GM23338 (cell line): ENCODE results near the gene VWA5A.

Source experiments
- CREB1 ChIP-seq: fragments of 250-450 bp; sonication (Bioruptor Pico); IDR thresholded peaks from 2 replicates; pipeline ENCODE4 v1.5.0; 2020; ENCODE audit warnings: low read depth, mild to moderate bottlenecking, moderate library complexity
- CTCF ChIP-seq, 2 experiments: fragments of 200-600 bp in 1 of 2; sonication (generic) in 1 of 2; conservative IDR thresholded peaks; 2 replicates each; pipeline versions ENCODE4 v1.5.1 to v1.6.1; 2016 to 2017; ENCODE audit warnings: antibody characterized with exemption in 2 of 2, low read depth in 2 of 2, mild to moderate bottlenecking in 2 of 2, moderate library complexity in 1 of 2
- ETS1 ChIP-seq: IDR thresholded peaks from 2 replicates; pipeline ENCODE4 v1.6.1; 2016; ENCODE audit warnings: antibody characterized with exemption
- EZH2 ChIP-seq: fragments of 200-600 bp; sonication (generic); IDR thresholded peaks from one replicate; pipeline ENCODE4 v1.8.0; 2017; ENCODE audit warnings: antibody characterized with exemption, mild to moderate bottlenecking, low read depth; ENCODE audit not compliant: unreplicated experiment
- EZH2phosphoT487 ChIP-seq: fragments of 200-600 bp; sonication (generic); IDR thresholded peaks from one replicate; pipeline ENCODE4 v1.8.1; 2018; ENCODE audit warnings: antibody characterized with exemption; ENCODE audit not compliant: unreplicated experiment
- JUNB ChIP-seq: IDR thresholded peaks from one replicate; pipeline ENCODE4 v1.6.1; 2016; ENCODE audit warnings: antibody characterized with exemption; ENCODE audit not compliant: unreplicated experiment
- NANOG ChIP-seq: IDR thresholded peaks from 2 replicates; pipeline ENCODE4 v1.6.1; 2016; ENCODE audit warnings: antibody characterized with exemption, borderline replicate concordance
- POLR2AphosphoS5 ChIP-seq: IDR thresholded peaks from 2 replicates; pipeline ENCODE4 v1.6.1; 2016; ENCODE audit warnings: antibody characterized with exemption, low read depth
- REST ChIP-seq: IDR thresholded peaks from one replicate; pipeline ENCODE4 v1.6.1; 2018; ENCODE audit warnings: antibody characterized with exemption; ENCODE audit not compliant: unreplicated experiment
- STAT1 ChIP-seq: IDR thresholded peaks from one replicate; pipeline ENCODE4 v1.6.1; 2016; ENCODE audit warnings: antibody characterized with exemption; ENCODE audit not compliant: unreplicated experiment
- ZNF114 ChIP-seq: fragments of 250-450 bp; sonication (Bioruptor Pico); IDR thresholded peaks from 2 replicates; pipeline ENCODE4 v1.5.0; 2020; ENCODE audit warnings: mild to moderate bottlenecking, moderate library complexity
- ZNF331 ChIP-seq: fragments of 250-450 bp; sonication (Bioruptor Pico); IDR thresholded peaks from 2 replicates; pipeline ENCODE4 v1.5.0; 2020; ENCODE audit warnings: low read depth, mild to moderate bottlenecking, moderate library complexity
- ZNF462 ChIP-seq: fragments of 250-450 bp; sonication (Bioruptor Pico); IDR thresholded peaks from 2 replicates; pipeline ENCODE4 v1.5.0; 2020; ENCODE audit warnings: mild to moderate bottlenecking, moderate library complexity

- no peak for TF ChIP-seq REST
- peak in 1 of 2 experiments; percentile 51; a peak in 2 of 4 replicates for TF ChIP-seq CTCF (conservative IDR thresholded peaks at IDR 0.05; ENCODE audit: low read depth in 2 of 2)
- TF ChIP-seq JUNB = no peak
- TF ChIP-seq EZH2 = no peak
- TF ChIP-seq STAT1 = no peak
- no peak for TF ChIP-seq POLR2AphosphoS5
- TF ChIP-seq EZH2phosphoT487 = no peak
- no peak for TF ChIP-seq ZNF114 (CRISPR knock-in tag)
- TF ChIP-seq ETS1 = no peak
- no peak for TF ChIP-seq ZNF331
- no peak for TF ChIP-seq ZNF462 (CRISPR knock-in tag)
- no peak for TF ChIP-seq CREB1 (CRISPR knock-in tag)
- no peak for TF ChIP-seq NANOG
Observed at GRCh38 chr11:124152770-124153407, 37.6 kb downstream of the VWA5A start.
